Activated CD8-positive, alpha-beta memory T cell treated with anti-CD3 and anti-CD28 coated beads, Interleukin-2, amount 50 U/mL, for 24 hours (primary cell): ENCODE results near the gene HOXB7.
A peak's percentile ranks its signal among the peaks of the same experiment; 100 is the strongest.

Source experiments
- DNase-seq: peaks from one replicate; pipeline ENCODE4 v3.0.0-alpha.2; 2020; ENCODE audit errors: extremely low read depth

HOXB7 gene

GRCh38 chr17:48623583-48623982 is 12.8 kb upstream of the HOXB7 start:
- DNase-seq = no peak

DNA sequence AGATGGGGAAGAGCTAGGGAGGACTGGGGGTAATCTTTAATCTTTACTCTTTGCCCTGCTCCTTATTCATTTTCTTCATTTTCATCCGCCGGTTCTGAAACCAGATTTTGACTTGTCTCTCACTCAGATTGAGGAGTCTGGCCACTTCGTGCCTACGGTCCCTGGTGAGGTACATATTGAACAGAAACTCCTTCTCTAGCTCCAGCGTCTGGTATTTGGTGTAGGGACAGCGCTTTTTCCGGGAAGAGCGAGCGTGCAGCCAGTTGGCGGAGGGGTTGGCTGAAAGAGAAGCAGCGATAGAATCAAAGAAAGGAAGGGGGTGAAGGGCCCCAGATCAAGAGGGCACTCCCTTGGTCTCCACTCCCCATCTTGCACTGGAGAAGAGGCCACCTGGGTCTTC is 12.0 kb upstream of the HOXB7 start:
- DNase-seq = no peak

GRCh38 chr17:48621410-48622392 is 10.9 kb upstream of the HOXB7 start:
- no peak for DNase-seq

DNA sequence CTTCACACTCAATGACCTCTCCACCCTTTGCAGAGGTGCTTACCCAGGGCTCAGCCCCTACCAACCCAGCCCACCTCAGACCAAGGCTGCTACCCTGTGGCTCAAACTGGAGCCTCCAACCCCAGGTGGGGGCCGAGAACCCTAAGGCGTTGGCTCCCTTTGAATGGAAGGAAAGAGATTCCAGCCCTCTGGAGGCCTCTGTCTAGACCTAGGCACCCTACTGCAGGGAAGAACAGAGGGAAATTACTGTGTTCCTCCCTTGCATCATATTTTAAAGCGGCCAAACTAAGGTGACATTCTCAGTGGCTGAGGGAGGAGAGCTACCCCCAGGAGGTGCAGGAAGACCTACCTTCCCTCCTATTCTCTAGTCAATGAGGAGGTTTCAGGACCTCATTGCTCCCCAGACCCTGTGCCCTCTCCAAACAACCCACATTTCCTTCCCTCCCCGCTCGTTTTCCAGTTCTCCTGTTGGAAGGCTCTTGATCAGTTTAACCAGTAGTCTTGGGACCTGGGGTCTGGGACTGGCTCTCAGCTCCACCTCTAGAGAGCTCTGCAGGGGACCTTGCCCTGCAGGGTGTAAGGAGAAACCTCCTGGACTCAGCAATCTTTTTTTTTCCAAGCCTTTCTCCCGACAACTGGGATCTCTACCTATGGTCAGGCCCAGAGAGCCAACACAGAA is 9.8 kb upstream of the HOXB7 start:
- no peak for DNase-seq

DNA sequence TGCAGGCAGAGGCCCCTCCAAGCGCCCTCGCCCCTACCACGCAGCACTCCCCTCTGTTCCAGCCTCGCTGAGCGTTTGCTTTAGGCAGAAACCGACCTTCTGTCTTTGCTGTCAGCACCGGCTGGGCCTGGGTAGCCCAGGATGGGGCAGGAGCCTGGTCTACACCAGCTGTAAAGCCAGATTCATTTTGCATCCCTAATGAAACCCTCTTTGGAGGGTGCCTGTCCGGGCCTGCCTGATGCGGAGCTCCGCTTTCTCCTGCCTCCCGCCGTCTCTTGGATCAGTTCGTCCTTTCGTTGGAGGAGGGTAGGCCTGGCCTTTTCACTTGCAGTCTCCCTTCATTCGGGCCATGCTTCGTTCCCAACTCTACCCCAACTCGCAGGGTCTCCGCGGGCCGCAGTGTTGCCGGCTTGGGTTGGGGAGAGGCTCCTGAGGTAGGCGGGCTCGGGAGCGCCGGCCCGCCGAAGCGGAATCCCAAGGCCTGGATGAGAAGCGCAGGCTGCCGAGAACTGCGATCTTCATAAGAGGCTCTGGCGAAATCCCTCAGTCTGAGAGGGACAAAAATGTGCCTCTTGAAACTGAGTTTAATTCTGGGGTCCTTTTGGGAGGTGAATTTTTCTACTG is 9.1 kb upstream of the HOXB7 start:
- no peak for DNase-seq

- DNase-seq = peak; percentile 61
Observed at GRCh38 chr17:48618256-48618896, 7.6 kb upstream of the HOXB7 start.

DNA sequence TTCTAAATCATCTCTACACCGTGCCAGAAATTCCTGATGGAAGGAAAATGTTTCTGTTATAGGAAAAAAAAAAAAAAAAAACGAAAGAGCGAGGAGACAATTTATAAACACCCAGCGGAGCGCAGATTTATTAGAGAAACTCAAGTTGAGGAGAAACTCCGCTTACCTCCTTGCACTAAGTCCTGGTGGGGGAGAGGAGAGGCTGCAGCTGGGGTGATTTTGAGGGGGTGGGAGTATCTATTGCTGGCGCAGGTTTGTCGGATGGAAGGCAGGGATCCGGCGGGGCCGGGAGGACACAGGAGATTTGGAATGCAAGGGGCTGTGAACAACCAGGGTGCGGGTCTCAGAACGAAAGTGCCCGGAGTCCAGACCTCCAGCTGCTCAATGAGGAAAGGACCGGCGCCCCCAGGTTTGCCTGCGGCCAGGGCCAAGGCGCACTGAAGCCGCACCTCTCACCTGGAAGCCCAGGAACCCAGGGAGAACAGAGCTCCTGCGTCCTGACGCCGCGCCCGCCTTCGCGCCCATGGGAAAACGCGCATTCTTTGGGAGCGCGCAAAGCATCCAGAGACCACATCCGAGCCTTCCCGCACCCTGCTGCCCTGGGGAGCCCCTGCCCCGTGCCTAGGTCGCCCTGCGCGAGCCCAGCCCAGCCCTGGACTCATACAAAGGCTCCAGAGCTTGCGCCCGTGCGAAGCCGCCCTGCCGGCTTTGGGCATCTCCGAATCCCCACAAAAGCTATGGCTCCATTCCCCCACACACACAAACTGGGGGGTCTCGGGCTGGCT is 6.8 kb upstream of the HOXB7 start:
- no peak for DNase-seq

- DNase-seq = no peak
Observed at GRCh38 chr17:48616717-48617470, 6.1 kb upstream of the HOXB7 start.

GRCh38 chr17:48615963-48616716 is 5.3 kb upstream of the HOXB7 start:
- DNase-seq = no peak

- no peak for DNase-seq
Observed at GRCh38 chr17:48615047-48615962, 4.5 kb upstream of the HOXB7 start, which contains the start of gene HOXB8. HOXB8 (minus strand) TSS chr17:48615292; CDS start chr17:48614704, 588 bp downstream.

- DNase-seq = no peak
Observed at GRCh38 chr17:48613862-48614694, 3.3 kb upstream of the HOXB7 start.

GRCh38 chr17:48612854-48613691 is 2.3 kb upstream of the HOXB7 start:
- DNase-seq = no peak

GRCh38 chr17:48612456-48612853 is 1.6 kb upstream of the HOXB7 start:
- DNase-seq = no peak

DNA sequence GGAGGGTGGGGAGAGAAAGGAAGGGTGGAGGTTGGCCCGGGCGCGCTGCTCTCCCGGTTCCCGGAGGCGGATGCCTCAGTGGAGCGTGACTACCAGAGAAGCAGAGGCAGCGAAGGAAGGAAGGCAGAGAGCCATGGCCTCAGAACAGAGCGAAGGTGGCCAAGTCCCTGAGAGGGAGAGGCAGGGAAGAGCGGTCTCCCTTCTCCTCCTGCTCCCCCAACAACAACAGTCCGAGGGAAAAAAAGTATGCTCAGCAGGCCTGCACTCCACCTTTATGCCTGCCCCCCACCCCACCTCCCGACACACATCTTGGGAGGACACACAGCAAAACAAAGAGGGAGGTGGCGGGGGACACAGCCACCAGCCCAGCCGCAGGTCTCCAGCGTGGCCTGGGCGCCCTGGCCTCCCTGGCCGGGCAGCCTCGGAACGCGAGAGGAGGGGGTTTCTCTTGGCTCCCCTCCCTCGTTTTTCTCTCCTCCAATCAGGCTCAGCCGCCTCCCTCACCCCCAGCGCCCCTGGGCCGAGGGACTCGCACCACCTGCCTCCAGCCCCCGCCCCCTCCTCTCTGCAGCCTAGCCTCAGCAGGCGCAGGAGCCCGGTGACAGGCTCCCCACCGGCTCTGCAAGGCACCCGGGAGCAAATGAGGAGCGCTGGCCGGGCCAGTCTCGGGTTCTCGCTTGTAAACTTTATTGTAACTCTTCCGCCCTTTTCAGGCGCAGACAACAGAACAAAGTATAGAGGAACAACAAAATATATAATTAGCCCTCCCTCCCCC is 1.1 kb upstream of the HOXB7 start:
- no peak for DNase-seq

DNA sequence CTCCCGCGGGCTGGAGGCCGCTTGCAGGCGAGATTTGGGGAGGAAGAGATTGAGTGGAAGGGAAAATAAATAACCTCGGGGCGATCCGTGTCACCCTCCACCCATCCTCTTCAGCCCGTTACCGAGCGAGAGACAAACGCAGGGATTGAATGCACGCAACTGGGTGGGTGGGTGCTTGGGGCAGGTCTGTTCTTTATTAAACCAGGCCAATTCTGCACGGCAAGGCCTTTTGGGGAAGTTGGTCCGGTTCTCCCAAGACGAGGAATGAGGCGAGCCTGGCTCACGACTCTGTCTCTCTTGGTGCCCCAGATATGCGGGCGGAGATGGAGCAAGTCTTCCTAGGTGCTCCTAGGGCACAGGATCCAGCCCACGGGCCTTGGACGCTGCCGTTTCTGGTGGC is 396 bp upstream of the HOXB7 start:
- DNase-seq = no peak

DNA sequence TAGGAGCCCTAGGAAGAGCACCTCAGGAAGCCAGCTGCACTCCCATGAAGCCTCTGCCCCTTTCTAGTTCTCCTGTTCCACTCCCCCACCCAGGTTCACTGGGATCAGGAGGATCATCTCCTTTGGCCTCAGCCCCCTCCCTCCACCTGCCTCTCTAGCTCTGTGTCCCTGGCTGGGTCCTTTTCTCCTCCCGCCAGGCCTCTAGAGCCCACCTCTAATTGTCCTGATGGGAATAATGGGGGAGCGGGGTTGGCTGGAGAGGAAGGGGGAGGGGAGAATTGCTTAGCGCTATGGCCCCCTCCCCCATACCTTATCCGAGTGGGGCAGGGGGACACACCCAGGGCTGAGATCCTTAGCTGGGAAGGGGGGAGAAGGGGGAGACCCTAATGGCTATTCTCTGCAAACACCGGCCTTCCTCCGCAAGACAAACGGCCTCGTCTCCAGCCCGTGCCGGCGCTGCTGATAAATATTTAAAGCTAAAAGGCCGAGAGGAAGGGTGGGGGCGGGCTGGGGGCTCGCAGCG is 997 bp downstream of the HOXB7 start:
- no peak for DNase-seq
